HL-60 (cell line): ENCODE results near the gene GRK6.

Experiments used
- CTCF ChIP-seq: IDR thresholded peaks from one replicate; pipeline ENCODE4 v1.5.1; 2011; ENCODE audit warnings: low read length, control low read depth, inconsistent platforms; ENCODE audit not compliant: insufficient read depth
- GABPA ChIP-seq: IDR thresholded peaks from 2 replicates; pipeline ENCODE4 v1.6.1; 2012; ENCODE audit warnings: low read depth
- POLR2AphosphoS5 ChIP-seq: IDR thresholded peaks from 2 replicates; pipeline ENCODE4 v1.6.1; 2012; ENCODE audit warnings: low read depth
- TF ChIP-seq, protein P1 (sequence below): IDR thresholded peaks from 2 replicates; pipeline ENCODE4 v1.6.1; 2012; ENCODE audit warnings: low read depth; ENCODE audit not compliant: insufficient replicate concordance

DNA sequence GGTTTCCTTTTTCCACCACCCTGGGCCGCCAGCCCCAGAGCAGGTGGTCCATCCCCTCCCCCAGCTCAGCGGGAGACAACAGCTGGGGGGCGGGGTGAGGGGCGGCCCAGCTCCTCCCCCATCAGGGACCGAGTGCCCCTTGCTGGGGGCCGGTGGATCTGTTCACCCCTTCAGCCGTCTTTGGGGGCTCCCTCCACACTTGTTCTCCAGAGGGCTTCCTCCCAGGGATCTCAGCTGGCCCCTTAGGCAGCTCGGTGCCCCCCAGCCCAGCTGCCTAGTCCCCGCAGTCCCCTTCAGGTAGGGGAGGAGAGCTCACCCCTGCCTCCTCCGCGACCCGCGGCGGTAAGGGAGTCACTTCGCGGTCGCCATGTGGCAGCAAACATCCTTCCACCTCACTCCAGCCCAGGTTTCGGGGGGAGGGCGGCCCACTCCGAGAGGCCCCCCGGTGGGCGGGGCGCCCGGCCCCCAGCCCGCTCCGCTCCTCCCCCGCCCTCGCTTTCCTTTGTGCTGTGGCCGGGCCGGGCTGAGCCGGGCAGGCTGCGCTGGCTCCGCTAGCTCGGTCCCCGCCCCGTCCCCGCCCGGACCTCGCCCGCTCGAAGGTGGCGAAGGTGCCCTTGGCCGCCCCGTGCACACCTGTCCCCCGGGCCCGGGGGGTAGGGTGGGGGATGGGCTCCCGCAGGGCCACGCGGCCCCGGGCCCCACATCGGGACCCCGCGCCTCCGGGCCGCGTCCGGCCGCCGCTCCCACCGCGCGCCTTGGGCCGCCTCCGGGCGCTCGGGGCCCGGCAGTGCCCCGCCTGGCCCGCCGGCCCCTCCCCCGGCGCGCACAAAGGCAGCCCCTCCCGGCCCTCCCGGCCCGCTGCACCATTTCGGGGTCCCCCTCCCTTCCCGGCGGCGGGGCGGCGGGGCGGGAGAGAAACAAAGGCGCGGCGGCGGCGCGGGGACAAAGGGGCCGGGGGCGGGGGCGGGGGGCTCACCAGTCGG lies 46.3 kb downstream of the GRK6 start:
- TF ChIP-seq CTCF = no peak
- no peak for TF ChIP-seq POLR2AphosphoS5
- TF ChIP-seq, protein P1, sequence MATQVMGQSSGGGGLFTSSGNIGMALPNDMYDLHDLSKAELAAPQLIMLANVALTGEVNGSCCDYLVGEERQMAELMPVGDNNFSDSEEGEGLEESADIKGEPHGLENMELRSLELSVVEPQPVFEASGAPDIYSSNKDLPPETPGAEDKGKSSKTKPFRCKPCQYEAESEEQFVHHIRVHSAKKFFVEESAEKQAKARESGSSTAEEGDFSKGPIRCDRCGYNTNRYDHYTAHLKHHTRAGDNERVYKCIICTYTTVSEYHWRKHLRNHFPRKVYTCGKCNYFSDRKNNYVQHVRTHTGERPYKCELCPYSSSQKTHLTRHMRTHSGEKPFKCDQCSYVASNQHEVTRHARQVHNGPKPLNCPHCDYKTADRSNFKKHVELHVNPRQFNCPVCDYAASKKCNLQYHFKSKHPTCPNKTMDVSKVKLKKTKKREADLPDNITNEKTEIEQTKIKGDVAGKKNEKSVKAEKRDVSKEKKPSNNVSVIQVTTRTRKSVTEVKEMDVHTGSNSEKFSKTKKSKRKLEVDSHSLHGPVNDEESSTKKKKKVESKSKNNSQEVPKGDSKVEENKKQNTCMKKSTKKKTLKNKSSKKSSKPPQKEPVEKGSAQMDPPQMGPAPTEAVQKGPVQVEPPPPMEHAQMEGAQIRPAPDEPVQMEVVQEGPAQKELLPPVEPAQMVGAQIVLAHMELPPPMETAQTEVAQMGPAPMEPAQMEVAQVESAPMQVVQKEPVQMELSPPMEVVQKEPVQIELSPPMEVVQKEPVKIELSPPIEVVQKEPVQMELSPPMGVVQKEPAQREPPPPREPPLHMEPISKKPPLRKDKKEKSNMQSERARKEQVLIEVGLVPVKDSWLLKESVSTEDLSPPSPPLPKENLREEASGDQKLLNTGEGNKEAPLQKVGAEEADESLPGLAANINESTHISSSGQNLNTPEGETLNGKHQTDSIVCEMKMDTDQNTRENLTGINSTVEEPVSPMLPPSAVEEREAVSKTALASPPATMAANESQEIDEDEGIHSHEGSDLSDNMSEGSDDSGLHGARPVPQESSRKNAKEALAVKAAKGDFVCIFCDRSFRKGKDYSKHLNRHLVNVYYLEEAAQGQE = no peak
- TF ChIP-seq GABPA = no peak
